GM21576 (cell line): Measurements from ENCODE around the gene UPF3A.
"Not testable (repeated sequence)": the region's sequence is repeated elsewhere in the genome, so short reads cannot be mapped to it uniquely, and the experiment has no call there.

Source experiments
- ATAC-seq: cut with Tn5 transposase; IDR thresholded peaks from one replicate; pipeline ENCODE4 v1.9.1; 2021; ENCODE audit warnings: mild to moderate bottlenecking, moderate library complexity; ENCODE audit not compliant: unreplicated experiment

UPF3A gene

DNA sequence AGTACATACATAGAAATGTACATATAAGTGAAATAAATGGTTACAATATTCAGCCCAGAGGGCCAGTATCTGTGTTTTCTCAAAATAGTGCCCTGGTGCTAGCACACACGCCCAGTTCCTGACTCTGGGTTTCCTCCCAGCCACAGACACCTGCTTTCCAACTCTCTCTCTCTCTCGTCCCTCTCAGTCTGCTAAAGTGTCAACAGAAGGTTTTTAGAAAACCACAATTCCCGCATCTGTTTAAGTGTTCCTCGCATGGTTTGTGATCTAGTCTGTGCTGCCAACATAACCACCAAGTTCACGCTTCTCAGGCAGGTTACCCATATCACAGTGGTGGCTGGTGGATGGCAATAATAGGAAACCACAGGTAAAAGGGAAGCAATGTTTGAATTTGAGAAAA lies 17.8 kb upstream of the UPF3A start:
- ATAC-seq: no peak

GRCh38 chr13:114264313-114264712 lies 17.1 kb upstream of the UPF3A start:
- not testable (repeated sequence) for ATAC-seq

DNA sequence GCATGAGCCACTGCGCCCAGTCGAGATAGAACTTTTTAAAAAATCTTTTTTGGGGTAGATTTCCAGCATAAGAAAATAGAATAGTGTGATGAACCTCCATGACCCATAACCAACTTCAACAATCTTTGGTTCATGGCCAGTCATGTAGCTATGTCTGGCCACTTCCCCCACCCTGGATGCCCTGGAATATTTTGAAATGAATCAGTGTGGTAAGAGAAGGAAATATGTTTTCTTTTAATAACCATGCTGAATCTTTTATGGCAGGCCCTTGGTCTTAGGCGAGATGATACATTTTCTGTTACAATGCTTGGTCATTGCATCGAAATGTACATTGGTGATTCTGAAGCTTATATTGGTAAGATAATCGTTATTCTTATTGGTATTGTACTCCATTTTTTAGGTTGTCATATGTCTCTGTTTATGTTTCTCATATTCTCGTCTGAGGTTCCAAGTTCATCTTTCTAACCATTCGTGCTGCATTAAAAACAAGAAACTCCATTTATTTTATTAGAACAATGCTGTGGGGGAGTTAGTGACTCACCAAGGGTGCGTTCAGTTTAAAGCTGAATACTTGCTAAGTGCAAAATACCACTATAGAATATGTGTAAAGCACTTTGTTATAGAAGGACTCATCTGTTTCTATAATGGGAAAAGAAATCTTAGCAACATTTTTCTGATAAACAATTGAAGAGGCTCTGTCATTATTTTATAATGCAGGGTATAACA lies 16.4 kb upstream of the UPF3A start:
- ATAC-seq: no peak

GRCh38 chr13:114266241-114266640 lies 15.2 kb upstream of the UPF3A start:
- no peak for ATAC-seq

DNA sequence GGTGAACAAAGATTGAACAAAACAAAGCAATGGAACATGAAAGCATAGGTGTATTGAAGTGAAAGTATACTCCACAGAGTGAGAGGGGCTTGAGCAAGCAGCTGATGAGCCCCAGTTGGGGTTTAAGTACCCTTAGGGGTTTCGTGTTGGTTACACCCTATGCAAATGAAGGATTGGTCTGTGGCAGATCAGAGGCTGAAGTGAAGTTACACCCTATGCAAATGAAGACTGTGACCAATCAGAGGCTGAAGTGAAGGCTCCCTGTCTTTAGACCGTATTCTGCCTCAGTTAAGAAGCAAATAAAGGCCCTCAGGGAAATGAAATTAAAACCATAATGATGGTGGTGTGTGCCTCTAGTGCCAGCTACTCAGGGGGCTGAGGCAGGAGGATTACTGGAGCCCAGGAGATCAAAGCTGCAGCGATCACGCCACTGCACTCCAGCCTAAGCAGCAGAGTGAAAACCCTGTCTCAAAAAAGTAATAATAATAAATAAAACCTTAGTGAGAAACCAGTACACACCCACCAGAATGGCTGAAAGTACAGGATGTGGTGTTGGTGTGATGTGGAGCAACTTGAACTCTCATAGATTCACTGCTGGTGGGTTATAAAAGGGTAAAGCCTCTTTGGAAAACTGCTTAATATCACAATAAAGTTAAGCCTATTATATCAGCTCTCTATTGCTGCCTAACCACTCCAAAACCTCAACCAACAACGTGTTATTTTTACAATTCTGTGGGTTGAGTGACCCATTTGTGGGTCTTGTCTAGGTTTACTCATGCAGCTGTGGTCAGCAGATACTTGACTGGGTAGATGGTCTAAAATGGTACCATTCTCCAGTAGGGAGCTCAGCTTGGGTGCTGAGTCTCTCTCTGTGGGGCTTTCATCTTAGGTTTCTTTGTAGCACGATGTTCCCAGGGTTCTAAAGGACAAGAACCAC lies 12.8 kb upstream of the UPF3A start:
- ATAC-seq: no peak

DNA sequence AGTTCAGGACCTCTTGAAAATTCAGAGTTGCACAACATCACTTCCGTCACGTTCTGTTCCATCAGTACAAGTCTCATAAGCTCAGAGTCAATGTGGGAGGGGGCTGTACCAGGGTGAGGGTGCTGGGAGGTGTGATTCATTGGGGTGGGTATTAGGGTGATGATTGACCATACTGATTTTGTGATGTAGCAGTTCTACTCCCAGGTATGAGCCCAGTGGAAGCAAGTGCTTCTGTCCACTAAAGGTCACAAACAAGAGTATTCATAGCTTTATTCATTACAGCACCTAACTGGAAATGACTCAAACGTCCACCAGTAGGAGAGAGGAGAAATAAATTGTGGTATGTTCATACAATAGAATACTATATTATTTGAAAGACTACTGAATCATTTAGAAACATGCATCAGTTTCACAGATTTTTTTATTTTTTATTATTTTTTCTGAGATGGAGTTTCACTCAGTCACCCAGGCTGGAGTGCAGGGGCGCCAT lies 12.1 kb upstream of the UPF3A start:
- ATAC-seq: no peak

GRCh38 chr13:114272977-114273376 lies 8.4 kb upstream of the UPF3A start:
- ATAC-seq: no peak

- ATAC-seq: no peak
Observed at GRCh38 chr13:114275304-114275703, 6.1 kb upstream of the UPF3A start.

DNA sequence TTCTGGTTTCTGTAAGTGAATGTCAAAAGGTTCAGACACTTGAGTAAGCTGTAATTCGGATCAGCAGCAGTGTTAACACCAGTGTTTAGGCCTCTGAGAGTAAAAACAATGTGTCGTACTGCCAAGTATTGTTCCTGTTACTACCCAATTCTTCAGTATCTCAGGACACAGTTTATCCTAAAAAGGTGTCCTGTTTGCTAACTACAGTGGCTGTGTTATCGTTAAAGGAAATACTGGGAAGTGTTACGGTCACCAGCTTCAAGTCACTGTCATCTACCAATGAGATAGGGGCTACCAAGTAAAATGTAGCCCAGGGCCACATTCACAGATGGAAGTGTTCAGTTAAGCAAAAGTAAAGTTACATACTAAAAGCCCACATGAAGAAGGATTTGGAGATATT lies 2.3 kb upstream of the UPF3A start:
- no peak for ATAC-seq

- no peak for ATAC-seq
Observed at GRCh38 chr13:114279758-114280355, 1.5 kb upstream of the UPF3A start.

GRCh38 chr13:114282041-114282670 lies 755 bp downstream of the UPF3A start:
- peak; percentile 46 for ATAC-seq

GRCh38 chr13:114283576-114283975 lies 2.2 kb downstream of the UPF3A start:
- ATAC-seq: no peak

DNA sequence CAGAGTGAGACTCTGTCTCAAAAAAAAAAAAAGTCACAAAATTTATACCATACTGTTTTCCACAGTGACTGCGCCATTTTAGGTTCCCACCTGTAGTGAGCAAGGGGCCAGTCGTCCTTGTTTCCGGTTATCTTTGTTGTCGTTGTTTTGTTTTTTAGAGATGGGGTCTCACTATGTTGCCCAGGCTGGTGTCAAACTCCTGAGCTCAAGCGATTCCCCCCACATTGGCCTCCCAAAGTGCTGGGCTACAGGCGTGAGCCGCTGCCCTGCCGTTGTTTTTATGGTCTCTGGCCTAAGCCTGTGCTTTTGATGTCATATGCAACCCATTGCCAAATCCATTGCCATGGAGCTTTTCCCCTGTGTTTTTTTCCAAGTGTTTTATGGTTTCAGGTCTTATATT lies 3.3 kb downstream of the UPF3A start:
- no peak for ATAC-seq

DNA sequence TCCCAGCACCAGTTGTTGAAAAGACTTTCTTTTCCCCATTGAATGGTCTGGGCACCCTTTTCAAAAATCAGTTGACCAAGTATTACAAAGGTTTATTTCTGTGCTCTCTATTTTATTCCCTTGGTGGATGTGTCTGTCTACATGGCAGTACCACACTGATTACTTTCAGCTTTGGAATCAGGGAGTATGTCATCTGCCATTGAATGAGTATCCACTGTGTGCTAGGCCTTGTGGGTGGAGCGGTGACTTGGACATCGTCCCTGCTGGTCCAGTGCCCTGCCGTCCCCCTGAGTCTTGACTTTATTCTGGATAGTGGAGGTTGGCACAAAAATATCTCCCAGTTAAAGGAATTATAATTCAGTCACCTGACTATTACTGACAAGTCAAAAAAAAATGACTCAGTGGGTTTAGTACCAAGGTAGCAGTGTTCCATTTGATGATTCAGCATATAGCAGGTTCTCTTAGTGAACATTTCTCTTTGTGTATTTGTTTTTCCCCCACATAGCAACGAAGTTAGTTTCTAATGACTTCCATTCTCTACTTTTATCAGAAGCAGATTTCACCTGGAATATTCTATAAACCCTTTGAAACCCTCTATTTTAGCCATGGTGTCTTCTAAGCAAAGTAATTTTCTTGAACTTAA lies 3.9 kb downstream of the UPF3A start:
- ATAC-seq: no peak

GRCh38 chr13:114286808-114287207 lies 5.4 kb downstream of the UPF3A start:
- no peak for ATAC-seq

GRCh38 chr13:114288157-114288591 lies 6.8 kb downstream of the UPF3A start:
- ATAC-seq: no peak

GRCh38 chr13:114296448-114296847 lies 15.0 kb downstream of the UPF3A start:
- no peak for ATAC-seq

- ATAC-seq: no peak
Observed at GRCh38 chr13:114296902-114297301, 15.5 kb downstream of the UPF3A start.

DNA sequence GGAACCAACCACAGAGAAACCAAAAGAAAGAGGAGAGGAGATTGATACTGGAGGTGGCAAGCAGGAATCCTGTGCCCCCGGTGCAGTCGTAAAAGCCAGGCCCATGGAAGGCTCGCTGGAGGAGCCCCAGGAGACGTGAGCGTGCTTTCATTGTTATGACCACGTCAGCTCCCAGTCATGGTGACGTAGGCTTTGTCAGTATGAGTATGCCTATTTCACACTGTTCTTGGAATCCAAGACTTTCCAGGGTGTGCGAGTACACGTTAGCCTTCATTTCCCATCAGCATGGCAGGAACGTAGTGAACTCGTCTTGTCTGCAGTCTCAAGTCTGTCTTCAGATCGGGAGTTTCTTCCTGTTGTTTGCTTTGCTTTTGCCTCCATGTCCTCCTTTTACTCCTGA lies 17.5 kb downstream of the UPF3A start:
- ATAC-seq: no peak

DNA sequence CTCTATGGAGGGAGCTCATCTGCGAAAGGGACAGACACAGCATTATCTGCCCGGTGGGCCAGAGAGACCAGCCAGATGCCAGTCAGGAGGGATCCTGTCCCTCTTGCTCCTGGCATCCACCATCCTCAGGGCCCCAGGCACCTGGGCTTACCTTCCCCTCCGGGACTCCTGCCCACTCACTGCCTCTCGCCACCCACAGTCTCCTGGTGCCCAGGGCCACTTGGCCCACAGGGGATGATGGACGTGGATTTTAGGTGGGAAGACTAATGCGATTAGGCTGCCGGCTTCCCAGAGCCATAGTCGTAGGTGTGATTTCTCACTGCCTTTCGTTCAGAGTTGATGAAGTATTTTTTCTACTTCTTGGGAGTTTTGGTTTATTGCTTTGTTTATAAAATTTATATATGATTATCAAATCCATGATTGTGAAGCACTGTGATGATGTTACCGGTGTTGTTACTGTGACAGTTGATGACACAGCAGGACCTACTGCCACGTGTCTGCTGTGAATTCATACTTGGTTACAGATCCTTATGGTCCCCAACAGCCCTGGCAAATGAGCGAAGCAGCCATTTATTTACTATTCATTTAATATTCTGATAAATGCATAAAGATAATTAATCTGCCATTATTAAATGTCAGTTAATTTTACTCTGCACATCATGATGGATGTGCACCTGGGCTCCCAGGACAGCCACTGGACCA lies 18.4 kb downstream of the UPF3A start:
- ATAC-seq: no peak
